Measurements from ENCODE around the gene CRADD.
"Not testable (repeated sequence)": the region's sequence is repeated elsewhere in the genome, so short reads cannot be mapped to it uniquely, and the experiment has no call there.

DNA sequence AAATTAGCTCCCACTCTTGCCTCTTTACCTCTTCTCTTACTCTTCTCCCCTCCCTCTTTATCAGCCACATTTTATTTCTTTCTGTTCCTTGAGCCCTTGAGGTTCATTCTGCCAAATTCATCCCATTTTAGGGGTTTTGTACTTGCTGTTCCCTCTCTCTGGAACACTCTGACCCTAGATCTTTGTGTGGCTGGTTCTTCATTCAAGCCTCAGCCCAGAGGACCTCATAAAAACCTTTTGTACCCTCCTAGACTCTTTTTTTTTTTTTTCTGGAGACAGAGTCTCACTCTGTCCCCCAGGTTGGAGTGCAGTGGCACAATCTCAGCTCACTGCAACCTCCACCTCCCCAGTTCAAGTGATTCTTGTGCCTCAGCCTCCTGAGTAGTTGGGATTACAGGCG, 34.3 kb downstream of the CRADD start:
- not testable (repeated sequence) for TF ChIP-seq POLR2A (IDR thresholded peaks at IDR 0.05)
- TF ChIP-seq, protein P1, sequence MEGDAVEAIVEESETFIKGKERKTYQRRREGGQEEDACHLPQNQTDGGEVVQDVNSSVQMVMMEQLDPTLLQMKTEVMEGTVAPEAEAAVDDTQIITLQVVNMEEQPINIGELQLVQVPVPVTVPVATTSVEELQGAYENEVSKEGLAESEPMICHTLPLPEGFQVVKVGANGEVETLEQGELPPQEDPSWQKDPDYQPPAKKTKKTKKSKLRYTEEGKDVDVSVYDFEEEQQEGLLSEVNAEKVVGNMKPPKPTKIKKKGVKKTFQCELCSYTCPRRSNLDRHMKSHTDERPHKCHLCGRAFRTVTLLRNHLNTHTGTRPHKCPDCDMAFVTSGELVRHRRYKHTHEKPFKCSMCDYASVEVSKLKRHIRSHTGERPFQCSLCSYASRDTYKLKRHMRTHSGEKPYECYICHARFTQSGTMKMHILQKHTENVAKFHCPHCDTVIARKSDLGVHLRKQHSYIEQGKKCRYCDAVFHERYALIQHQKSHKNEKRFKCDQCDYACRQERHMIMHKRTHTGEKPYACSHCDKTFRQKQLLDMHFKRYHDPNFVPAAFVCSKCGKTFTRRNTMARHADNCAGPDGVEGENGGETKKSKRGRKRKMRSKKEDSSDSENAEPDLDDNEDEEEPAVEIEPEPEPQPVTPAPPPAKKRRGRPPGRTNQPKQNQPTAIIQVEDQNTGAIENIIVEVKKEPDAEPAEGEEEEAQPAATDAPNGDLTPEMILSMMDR (IDR thresholded peaks at IDR 0.05), result not testable (repeated sequence)
- peak; percentile 19 for TF ChIP-seq EP300 (IDR thresholded peaks at IDR 0.05)
